Epithelial cell of proximal tubule (primary cell): ENCODE measurements around the gene MSRB1. TPM values are rescaled to one million over a fixed set of nuclear protein-coding genes. Genes with fewer than 3 reads are reported as not detected.

ENCODE experiments used
- DNase-seq: peaks from one replicate; pipeline ENCODE4 v3.0.0-alpha.2; 2011; ENCODE audit warnings: low read depth
- H3K4me3 ChIP-seq: 2 replicates; pipeline ENCODE4 v1.5.1; 2011; ENCODE audit warnings: low read depth, mild to moderate bottlenecking, low read length
- total RNA-seq: library from RNA; depleted of rRNA; stranded (reverse); fragments of >200 nt; gene quantifications from 2 replicates; pipeline ENCODE4 v1.2.3, GENCODE V29; 2015
- TF ChIP-seq, protein P1 (sequence below): conservative IDR thresholded peaks from 2 replicates; pipeline ENCODE4 v1.5.1; 2012; ENCODE audit warnings: low read depth, mild to moderate bottlenecking, low read length

MSRB1 gene
- total RNA-seq, 1 donor from 2014 or later: 8.6 TPM

DNA sequence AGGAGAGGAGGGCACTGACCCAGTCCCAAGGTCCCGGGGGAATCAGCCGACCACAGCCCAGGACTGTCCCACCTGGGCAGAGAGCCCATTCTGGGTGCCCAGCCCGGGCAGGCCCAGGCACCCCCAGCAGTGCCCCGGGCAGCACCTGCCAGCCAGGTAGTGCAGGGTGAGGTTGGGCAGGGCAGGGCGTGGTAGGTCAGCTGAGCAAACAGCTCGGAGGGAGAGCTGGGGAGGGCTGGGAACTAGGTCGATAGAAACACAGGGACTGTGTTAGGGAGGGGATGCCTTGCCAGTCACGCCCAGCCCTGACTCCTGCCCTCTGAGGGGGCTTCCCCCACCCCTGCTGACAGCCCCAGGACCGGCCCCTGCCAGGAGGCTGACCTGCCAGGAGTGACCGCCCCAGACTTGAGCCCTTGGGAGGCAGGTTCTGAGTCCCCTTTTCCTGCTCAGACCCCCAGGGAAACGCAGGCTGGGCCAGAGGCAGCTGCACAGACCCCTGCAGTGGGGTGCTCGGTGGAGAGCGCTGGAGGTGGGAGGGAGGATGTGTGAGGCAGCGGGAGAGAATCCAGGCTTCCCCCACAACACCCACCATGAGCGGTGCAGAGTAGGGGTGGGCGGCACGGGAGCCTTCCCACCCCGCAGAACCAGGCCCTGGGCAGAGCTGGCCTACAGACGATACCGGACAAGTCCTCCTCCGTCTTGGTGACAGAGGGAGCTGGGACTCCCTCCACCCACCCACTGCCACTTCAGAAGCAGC is 29.5 kb downstream of the MSRB1 start:
- H3K4me3 ChIP-seq: no peak overlapping the region
- no peak for DNase-seq
- TF ChIP-seq, protein P1, sequence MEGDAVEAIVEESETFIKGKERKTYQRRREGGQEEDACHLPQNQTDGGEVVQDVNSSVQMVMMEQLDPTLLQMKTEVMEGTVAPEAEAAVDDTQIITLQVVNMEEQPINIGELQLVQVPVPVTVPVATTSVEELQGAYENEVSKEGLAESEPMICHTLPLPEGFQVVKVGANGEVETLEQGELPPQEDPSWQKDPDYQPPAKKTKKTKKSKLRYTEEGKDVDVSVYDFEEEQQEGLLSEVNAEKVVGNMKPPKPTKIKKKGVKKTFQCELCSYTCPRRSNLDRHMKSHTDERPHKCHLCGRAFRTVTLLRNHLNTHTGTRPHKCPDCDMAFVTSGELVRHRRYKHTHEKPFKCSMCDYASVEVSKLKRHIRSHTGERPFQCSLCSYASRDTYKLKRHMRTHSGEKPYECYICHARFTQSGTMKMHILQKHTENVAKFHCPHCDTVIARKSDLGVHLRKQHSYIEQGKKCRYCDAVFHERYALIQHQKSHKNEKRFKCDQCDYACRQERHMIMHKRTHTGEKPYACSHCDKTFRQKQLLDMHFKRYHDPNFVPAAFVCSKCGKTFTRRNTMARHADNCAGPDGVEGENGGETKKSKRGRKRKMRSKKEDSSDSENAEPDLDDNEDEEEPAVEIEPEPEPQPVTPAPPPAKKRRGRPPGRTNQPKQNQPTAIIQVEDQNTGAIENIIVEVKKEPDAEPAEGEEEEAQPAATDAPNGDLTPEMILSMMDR: no peak

DNA sequence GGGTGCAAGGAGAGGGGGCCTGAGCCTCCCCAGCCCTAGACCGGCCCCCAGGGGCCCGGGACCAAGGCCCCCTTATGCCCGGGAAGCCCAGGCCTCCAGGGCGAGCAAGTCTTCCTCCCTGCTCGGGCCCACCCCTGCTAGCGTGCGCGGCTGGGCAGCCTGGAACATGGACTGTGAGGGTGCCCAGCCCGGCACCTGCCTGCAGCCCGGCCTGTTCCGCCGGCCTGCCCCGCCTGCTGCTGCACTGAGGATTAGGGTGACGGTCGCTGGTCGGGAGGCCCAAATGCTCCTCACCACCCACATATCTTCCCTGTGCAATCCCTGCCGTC is 30.8 kb downstream of the MSRB1 start:
- TF ChIP-seq, protein P1: no peak
- no peak overlapping the region for H3K4me3 ChIP-seq
- DNase-seq: no peak

DNA sequence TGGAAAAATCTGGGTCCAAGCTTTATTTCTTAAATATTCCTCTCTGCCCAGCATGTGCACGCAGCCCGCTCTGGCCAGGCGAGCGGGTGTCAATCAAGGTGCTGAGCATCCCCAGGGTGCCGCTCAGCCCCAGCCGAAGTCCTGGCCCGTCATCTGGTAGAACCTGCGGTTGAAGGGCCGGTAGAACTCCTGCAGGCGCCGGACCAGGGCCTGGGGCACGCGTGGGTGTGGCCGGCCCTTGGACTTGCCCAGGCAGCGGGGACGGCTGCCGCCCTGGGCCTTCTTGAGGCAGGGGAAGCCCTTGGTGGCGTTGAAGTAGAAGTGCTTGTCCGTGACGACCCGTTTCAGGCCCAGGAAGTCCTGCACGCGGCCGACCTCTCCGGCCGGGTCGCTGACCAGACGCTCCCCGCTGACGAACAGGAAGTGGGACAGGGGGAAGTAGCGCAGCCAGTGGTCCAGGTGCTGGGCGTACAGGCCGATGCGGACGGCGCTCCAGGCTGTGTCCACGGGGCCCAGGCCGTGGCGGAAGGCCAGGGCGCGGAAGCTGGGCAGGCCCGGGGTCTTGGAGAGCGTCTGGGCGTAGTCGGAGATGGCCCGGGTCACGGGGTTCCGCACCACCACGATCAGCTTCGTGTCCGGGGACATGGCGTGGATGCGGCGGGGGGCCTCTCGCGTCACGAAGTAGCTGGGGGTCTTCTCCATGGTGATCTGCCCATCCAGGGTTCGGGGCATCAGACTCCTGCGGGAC is 31.4 kb downstream of the MSRB1 start:
- TF ChIP-seq, protein P1: no peak
- no peak for DNase-seq
- H3K4me3 ChIP-seq: no peak overlapping the region

DNA sequence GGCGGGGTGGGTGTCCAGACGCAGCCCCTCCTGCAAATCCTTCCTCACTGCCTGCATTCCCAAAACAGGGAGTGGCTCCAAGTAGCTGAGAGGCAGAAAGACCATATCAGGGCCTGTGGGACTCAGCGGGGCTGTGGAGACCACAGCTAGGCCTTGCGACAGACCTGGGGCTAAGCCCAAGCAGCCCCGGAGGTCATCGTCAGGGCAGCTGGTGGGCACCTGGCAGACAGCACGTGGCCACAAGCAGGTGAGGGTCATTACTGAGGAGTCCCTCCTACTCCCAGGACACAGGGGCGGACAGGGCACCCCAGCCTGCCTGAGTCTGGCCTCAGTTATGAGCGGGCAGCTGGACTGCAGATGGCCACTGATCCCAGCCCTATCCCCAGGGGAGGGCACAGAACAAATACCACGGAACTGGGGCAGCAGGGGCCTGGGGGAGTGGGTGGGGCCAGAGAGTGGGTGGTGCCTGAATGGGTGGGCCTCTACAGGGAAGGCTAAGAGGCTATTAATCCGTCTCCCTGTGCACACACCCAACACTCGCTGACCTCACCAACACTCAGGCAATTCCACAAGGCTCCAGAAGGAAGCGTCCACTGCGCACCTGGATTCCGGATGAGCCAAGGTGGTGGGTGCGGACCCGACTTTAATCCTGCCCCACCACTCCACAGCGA is 33.3 kb downstream of the MSRB1 start:
- no peak for DNase-seq
- no peak overlapping the region for H3K4me3 ChIP-seq
- TF ChIP-seq, protein P1: no peak

DNA sequence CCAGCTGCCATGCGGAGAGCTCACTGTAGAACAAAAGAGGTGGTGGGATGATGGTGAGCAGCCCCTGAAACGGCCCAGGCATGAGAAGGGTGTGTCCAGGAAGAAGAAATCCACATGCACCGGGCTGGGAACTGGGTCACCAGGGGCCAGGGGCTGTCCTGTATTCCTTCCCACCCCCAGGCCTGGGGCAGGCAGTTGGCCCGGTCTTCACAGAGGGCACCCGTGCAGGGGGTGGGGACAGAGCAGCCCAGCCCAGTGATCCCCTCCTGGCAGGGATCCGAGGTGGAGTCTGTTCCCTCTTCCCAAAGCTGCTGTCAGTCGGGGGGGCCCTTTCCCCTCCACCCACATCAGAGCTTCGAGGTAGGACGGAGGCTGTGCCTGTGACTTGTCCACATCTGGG is 34.0 kb downstream of the MSRB1 start:
- no peak overlapping the region for H3K4me3 ChIP-seq
- TF ChIP-seq, protein P1: no peak
- DNase-seq: no peak

DNA sequence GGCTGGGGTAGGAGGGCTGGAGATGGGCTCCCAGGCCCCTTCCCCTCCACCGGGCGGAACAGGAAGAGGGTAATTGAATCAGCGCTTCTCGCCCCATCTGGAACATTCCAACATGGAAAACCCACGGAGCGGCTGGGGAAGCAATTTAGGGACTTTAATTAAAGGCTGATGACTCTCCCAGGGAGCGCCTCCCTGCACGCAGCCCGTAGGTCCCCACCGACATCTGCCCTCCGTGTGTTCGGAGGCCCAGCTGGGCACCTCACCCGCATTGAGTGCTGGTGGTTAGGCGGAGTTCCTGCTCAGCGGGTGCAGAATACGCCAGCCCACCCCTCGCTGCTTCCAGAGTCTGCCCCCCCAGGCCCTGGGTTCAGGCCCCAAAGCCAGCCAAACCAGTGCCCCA is 34.8 kb downstream of the MSRB1 start:
- no peak overlapping the region for H3K4me3 ChIP-seq
- TF ChIP-seq, protein P1: no peak
- DNase-seq: no peak
